ENCODE measurements around the gene SLC27A1. TPM values are rescaled to one million over a fixed set of nuclear protein-coding genes. Genes with fewer than 3 reads are reported as not detected.
"Not testable (repeated sequence)": the region's sequence is repeated elsewhere in the genome, so short reads cannot be mapped to it uniquely, and the experiment has no call there.

SLC27A1 gene
- total RNA-seq, 2 donors from 2014 or later: 11.8 to 16.9 TPM

- no peak for DNase-seq
- H3K27ac Mint-ChIP-seq: no peak overlapping the region
- no peaks in the 10 kb centered on the region for H3K27me3 ChIP-seq (ENCODE audit: control insufficient read depth, insufficient read depth, low read length, poor library complexity, severe bottlenecking)
- no peaks in the 10 kb centered on the region for H3K36me3 ChIP-seq (ENCODE audit: control insufficient read depth, insufficient read depth, low read length)
- H3K36me3 Mint-ChIP-seq (ENCODE audit: low read depth): peaks cover 6% of the 10 kb centered on the region
- 88 to 98% methylated on average over 7 to 8 of the region's 9 CpGs for WGBS, 2 experiments (ENCODE audit: insufficient coverage in 1 of 2, insufficient read length in 1 of 2)
- TF ChIP-seq CTCF (conservative IDR thresholded peaks at IDR 0.05): no peak
- H3K27me3 Mint-ChIP-seq (ENCODE audit: insufficient read depth): peaks cover 10% of the 10 kb centered on the region
- H3K4me1 Mint-ChIP-seq: peaks cover 17% of the 10 kb centered on the region
- no peaks in the 10 kb centered on the region for H3K4me1 ChIP-seq (ENCODE audit: control insufficient read depth, insufficient read depth, low read length)
- H3K9ac ChIP-seq (ENCODE audit: extremely low read depth, low read length, poor library complexity, severe bottlenecking): no peak overlapping the region
- H3K4me3 ChIP-seq (ENCODE audit: low read length): no peak overlapping the region
- no peaks in the 10 kb centered on the region for H3K9me3 Mint-ChIP-seq
- H3K27ac ChIP-seq (ENCODE audit: low read depth, low read length): no peak overlapping the region
- H3K9me3 ChIP-seq (ENCODE audit: control insufficient read depth, low read length): no peaks in the 10 kb centered on the region
- H3K4me3 Mint-ChIP-seq: no peak overlapping the region
Measured at GRCh38 chr19:17473041-17473440, 2.7 kb downstream of the SLC27A1 start.

GRCh38 chr19:17475011-17475540, 4.8 kb downstream of the SLC27A1 start:
- H3K4me1 ChIP-seq (ENCODE audit: control insufficient read depth, insufficient read depth, low read length): not testable (repeated sequence)

GRCh38 chr19:17475541-17476115, 5.3 kb downstream of the SLC27A1 start:
- Histone ChIP-seq H3K4me3 (ENCODE audit: low read length) (no peak overlapping the region), H3K27ac (ENCODE audit: low read depth, low read length) (no peak overlapping the region), H3K4me1 (ENCODE audit: control insufficient read depth, insufficient read depth, low read length) (no peaks in the 10 kb centered on the region), H3K9me3 (ENCODE audit: control insufficient read depth, low read length) (no peaks in the 10 kb centered on the region), H3K27me3 (ENCODE audit: control insufficient read depth, insufficient read depth, low read length, poor library complexity, severe bottlenecking) (no peaks in the 10 kb centered on the region), H3K9ac (ENCODE audit: extremely low read depth, low read length, poor library complexity, severe bottlenecking) (no peak overlapping the region), H3K36me3 (ENCODE audit: control insufficient read depth, insufficient read depth, low read length) (no peaks in the 10 kb centered on the region)
- Mint-ChIP-seq H3K4me1 (peaks cover 7% of the 10 kb centered on the region), H3K9me3 (no peaks in the 10 kb centered on the region), H3K27me3 (ENCODE audit: insufficient read depth) (peaks cover 10% of the 10 kb centered on the region), H3K4me3 (no peak overlapping the region), H3K27ac (no peak overlapping the region), H3K36me3 (ENCODE audit: low read depth) (peaks cover 6% of the 10 kb centered on the region)
- TF ChIP-seq CTCF (conservative IDR thresholded peaks at IDR 0.05): no peak
- 87 to 92% methylated on average over 8 to 10 of the region's 10 CpGs for WGBS, 2 experiments (ENCODE audit: insufficient coverage in 1 of 2, insufficient read length in 1 of 2)
- DNase-seq: no peak

More at GRCh38 chr19:17475011-17475540, 4.8 kb downstream of the SLC27A1 start:
- H3K36me3 Mint-ChIP-seq (ENCODE audit: low read depth); H3K27me3 ChIP-seq (ENCODE audit: control insufficient read depth, insufficient read depth, low read length, poor library complexity, severe bottlenecking); H3K9me3 Mint-ChIP-seq; H3K4me3 Mint-ChIP-seq; H3K36me3 ChIP-seq (ENCODE audit: control insufficient read depth, insufficient read depth, low read length); H3K4me3 ChIP-seq (ENCODE audit: low read length); H3K9me3 ChIP-seq (ENCODE audit: control insufficient read depth, low read length); H3K27ac Mint-ChIP-seq; DNase-seq; H3K9ac ChIP-seq (ENCODE audit: extremely low read depth, low read length, poor library complexity, severe bottlenecking); H3K27ac ChIP-seq (ENCODE audit: low read depth, low read length); H3K4me1 Mint-ChIP-seq: not testable (repeated sequence)
- peaks cover 10% of the 10 kb centered on the region for H3K27me3 Mint-ChIP-seq (ENCODE audit: insufficient read depth)
- WGBS, 2 experiments (ENCODE audit: insufficient coverage in 1 of 2, insufficient read length in 1 of 2): 77 to 78% methylated on average over 3 to 6 of the region's 6 CpGs
